ENCODE results near the gene OSBPL7. TPM values are rescaled to one million over a fixed set of nuclear protein-coding genes. Genes with fewer than 3 reads are reported as not detected.
A peak's percentile ranks its signal among the peaks of the same experiment; 100 is the strongest.

OSBPL7 gene
- polyA plus RNA-seq, 6 donors from 2014 or later = 1.2 to 9.2 (median 4.5) TPM

DNA sequence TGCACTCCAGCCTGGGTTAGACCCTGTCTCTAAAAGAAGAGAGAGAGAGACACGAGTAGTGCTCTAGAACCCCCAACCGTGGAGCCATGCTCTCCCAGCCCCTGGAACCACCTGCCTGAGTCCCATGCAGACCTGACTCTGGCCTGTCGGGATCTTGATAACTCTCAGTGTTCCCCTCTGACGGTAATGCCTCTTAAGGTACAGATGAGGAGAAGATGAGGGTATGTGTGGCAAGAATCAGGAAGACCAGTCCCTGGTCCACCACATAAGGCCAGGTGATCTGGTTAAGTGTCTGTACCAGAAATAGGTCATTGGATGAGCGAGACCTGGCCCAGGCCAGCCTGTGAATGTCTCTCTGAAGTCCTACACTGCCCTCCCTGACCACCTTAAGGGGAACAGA lies 18.4 kb downstream of the OSBPL7 start:
- DNase-seq (no peak), ATAC-seq (ENCODE audit: low read depth in 2 of 2) (no peak)
- peaks cover 2 to 9% (median 3%) of the 10 kb centered on the region in 3 donors for H3K4me1 Mint-ChIP-seq
- H3K27me3 Mint-ChIP-seq = peaks cover 0 to 10% (median 9%) of the 10 kb centered on the region in 3 donors
- no peak overlapping the region for H3K27ac Mint-ChIP-seq
- no peak overlapping the region for H3K4me3 Mint-ChIP-seq
- H3K36me3 Mint-ChIP-seq = peaks cover 0 to 16% of the 10 kb centered on the region in 2 donors
- no peaks in the 10 kb centered on the region for H3K9me3 Mint-ChIP-seq

DNA sequence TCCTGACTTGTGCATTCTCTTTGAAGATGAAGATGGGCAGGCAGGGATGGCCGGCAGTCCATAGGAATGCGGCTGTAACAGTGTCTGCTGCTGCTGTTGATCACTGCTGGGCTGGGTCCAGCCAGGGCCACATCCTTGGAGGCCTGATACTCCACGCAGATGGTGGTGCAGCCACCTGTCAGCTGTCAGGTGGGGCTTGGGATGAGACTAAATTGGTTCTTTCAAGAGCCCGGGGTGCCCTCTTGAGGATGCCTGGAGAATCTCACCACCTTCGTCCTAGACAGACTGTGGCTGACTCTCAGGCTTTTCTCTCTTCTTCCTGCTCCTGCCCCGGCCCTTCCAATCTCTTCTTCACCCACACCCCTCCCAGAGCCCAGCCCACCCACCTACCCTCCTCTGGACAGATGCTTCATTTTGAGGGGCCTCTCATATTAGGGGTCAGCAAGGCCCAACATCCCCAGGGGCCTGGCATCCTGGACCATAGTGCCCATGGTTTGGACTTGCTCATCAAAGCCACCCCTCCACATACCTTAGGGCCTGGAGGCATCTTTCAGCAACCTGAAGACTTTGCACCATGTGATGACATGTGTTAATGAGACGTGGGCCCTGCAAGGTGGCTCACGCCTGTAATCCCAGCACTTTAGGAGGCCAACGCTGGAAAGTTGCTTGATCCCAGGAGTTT lies 19.1 kb downstream of the OSBPL7 start:
- Mint-ChIP-seq H3K4me3 (peak overlapping the region in 1 of 8 donors; percentile 5), H3K4me1 (peaks cover 2 to 9% (median 3%) of the 10 kb centered on the region in 3 donors), H3K27me3 (peaks cover 3 to 15% (median 10%) of the 10 kb centered on the region in 3 donors), H3K27ac (no peak overlapping the region), H3K36me3 (peaks cover 0 to 9% of the 10 kb centered on the region in 2 donors), H3K9me3 (no peaks in the 10 kb centered on the region)
- peak; percentile 80 to 96 for ATAC-seq (ENCODE audit: low read depth in 2 of 2)
- peak; percentile 44 for DNase-seq

DNA sequence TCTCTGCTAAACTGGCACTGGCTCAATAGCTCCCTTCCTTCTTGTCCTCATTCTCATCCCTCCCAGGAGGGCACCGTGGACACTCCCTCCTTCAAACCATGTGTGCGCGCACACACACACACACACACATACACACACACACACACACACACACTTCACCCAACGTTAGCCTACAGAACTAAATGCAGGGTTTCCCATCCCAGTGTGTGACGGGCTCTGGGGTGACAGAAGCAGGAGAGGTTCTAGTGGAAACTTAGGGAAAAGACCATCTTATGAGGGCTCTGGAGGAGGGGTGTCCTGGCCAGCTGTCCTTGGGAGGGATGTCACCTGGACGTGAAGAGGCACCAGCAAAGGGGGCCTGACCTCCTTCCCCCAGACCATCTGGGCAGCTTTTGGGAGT lies 19.7 kb downstream of the OSBPL7 start:
- H3K4me3 Mint-ChIP-seq = no peak overlapping the region
- H3K27ac Mint-ChIP-seq = no peak overlapping the region
- peaks cover 0 to 3% of the 10 kb centered on the region in 2 donors for H3K36me3 Mint-ChIP-seq
- H3K27me3 Mint-ChIP-seq = peaks cover 4 to 17% (median 10%) of the 10 kb centered on the region in 3 donors
- no peak for DNase-seq
- H3K4me1 Mint-ChIP-seq = peaks cover 2 to 9% (median 3%) of the 10 kb centered on the region in 3 donors
- ATAC-seq (ENCODE audit: low read depth in 2 of 2) = no peak
- H3K9me3 Mint-ChIP-seq = no peaks in the 10 kb centered on the region

DNA sequence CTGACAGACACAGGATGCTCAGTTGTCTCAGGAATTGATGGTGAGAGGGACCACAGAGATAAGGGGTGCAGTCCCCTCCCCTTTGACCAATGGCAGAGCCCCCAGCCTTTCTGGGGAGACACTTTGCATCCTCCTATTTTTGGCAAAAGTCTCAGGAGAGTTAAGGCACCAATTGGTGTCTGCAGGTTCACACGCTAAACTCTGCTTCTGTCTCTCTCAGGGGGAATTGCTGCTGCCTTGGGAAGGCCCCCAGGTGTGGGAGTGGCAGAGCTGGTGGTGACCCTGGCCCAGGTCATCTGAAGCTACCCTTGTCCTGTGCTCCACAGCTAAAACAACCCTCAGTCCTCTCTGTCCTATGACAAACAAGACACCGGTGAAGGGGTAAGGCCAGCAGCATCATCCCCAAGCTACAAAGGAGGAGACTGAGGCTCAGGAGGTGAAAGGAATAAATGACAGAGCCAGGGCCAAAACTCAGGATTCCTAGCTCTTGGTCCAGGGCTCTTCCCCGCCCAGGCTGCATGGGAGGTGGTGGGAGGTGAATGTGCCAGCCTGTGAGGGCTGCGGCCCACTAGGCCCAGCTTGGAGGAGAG lies 20.3 kb downstream of the OSBPL7 start:
- no peak for DNase-seq
- Mint-ChIP-seq H3K4me3 (peak overlapping the region in 1 of 8 donors; percentile 6), H3K36me3 (no peaks in the 10 kb centered on the region), H3K4me1 (peaks cover 2 to 9% (median 3%) of the 10 kb centered on the region in 3 donors), H3K27ac (no peak overlapping the region), H3K27me3 (peaks cover 4 to 17% (median 10%) of the 10 kb centered on the region in 3 donors), H3K9me3 (no peaks in the 10 kb centered on the region)
- no peak for ATAC-seq (ENCODE audit: low read depth in 2 of 2)

DNA sequence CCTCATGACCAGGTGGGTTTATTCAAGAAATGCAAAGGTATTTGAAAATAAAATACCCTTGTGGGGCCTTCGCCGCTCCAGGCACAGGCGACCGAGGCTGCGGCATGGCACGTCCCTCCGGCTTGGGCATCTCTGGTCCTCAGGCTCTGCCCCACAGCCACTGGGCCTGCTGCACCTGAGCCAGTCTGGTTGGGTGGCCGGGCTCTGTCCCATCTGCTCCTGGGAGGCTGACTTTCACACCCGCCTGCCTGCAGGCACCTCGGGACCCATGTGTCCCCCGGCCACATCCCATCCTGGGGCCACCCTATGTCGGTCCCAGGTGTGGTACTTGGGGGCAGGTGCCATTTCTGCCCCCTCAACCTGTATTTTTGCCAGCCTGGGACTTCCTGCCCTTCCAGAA lies 20.9 kb downstream of the OSBPL7 start:
- no peak overlapping the region for H3K4me3 Mint-ChIP-seq
- no peaks in the 10 kb centered on the region for H3K9me3 Mint-ChIP-seq
- DNase-seq (no peak), ATAC-seq (ENCODE audit: low read depth in 2 of 2) (no peak)
- H3K36me3 Mint-ChIP-seq = no peaks in the 10 kb centered on the region
- no peak overlapping the region for H3K27ac Mint-ChIP-seq
- peaks cover 6 to 17% (median 10%) of the 10 kb centered on the region in 3 donors for H3K27me3 Mint-ChIP-seq
- peaks cover 2 to 9% (median 3%) of the 10 kb centered on the region in 3 donors for H3K4me1 Mint-ChIP-seq

DNA sequence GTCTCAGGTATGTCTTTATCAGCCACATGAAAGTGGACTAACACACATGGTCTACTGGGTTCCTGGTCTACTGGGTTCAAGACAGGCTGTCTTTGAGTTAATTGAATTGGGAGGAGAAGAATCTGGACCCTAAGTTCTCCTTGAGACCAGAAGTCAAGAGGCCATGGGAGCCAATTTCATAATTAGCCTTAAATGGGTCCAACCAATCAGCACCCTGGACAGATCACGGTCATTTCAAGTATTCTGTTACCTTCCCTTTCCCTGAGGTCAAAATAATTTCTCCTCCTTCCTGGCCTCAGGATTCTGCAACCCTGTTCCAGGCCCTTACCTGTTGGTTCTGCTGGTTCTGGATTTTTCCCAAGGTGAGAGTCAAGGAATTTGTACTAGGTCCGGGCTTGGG lies 23.8 kb downstream of the OSBPL7 start:
- Mint-ChIP-seq H3K4me1 (peaks cover 2 to 9% (median 3%) of the 10 kb centered on the region in 3 donors), H3K27me3 (peaks cover 22 to 39% (median 28%) of the 10 kb centered on the region in 3 donors), H3K9me3 (no peaks in the 10 kb centered on the region), H3K4me3 (no peak overlapping the region), H3K27ac (peak overlapping the region in 1 of 6 donors; percentile 30), H3K36me3 (no peaks in the 10 kb centered on the region)
- DNase-seq = no peak
- ATAC-seq (ENCODE audit: low read depth in 2 of 2) = no peak

DNA sequence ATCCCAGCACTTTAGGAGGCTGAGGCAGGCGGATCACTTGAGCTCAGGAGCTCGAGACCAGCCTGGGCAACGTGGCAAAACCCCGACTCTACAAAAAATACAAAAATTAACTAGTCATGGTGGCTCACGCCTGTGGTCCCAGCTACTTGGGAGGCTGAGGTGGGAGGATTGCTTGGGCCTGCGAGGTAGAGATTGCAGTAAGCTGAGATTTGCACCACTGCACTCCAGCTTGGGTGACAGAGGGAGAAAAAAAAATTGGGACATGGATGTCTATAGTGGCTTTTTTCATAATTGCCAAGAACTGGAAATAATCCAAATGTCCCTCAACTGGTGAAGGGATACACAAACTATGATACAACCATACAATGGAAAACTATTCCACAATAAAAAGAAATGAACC lies 28.6 kb downstream of the OSBPL7 start:
- Mint-ChIP-seq H3K36me3 (peaks cover 0 to 3% of the 10 kb centered on the region in 2 donors), H3K4me1 (peaks cover 12 to 14% (median 14%) of the 10 kb centered on the region in 3 donors), H3K27ac (no peak overlapping the region), H3K9me3 (peaks cover 0 to 1% (median 0%) of the 10 kb centered on the region in 7 donors), H3K27me3 (peaks cover 56 to 74% (median 56%) of the 10 kb centered on the region in 3 donors), H3K4me3 (no peak overlapping the region)
- ATAC-seq (ENCODE audit: low read depth in 2 of 2) = no peak
- no peak for DNase-seq

DNA sequence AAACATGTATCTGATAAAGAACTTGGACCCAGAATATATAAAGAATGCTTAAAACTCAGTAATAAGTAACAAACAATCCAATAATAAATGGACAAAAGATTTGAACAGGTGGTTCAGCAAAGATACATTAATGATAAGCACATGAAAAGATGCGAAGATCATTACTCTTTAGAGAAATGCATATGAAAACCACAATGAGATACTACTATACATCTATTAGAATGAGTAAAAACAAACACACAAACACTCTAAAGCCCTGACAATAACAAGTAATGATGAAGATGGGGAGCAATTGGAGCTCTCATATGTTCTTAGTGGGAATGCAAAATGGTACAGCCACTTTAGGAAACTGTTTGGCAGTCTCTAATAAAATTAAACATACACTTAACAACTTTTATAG lies 29.1 kb downstream of the OSBPL7 start:
- H3K27me3 Mint-ChIP-seq = peaks cover 53 to 74% (median 62%) of the 10 kb centered on the region in 3 donors
- ATAC-seq (ENCODE audit: low read depth in 2 of 2) (no peak), DNase-seq (no peak)
- H3K9me3 Mint-ChIP-seq = peaks cover 0 to 1% (median 0%) of the 10 kb centered on the region in 7 donors
- peaks cover 0 to 3% of the 10 kb centered on the region in 2 donors for H3K36me3 Mint-ChIP-seq
- no peak overlapping the region for H3K27ac Mint-ChIP-seq
- H3K4me3 Mint-ChIP-seq = no peak overlapping the region
- peaks cover 12 to 14% (median 14%) of the 10 kb centered on the region in 3 donors for H3K4me1 Mint-ChIP-seq

DNA sequence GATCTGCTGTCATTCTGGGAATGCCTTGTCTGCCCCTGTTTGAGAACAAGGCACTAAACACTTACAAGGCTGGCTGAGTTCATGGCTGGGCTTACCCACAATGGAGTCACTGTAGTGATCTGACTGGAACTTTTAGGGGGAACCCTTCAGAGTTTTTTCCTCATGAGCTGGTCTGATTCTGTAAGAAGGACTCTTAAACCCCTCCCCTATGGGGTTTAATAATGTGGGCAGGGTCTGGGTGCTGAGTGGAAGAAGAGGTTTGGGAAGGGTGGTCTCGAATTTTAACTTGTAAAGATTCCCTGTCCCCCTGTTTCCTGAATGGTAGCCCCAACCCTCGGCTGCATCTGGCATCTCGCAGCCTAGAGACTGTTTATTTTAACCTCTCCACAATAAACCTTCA lies 30.6 kb downstream of the OSBPL7 start:
- H3K27me3 Mint-ChIP-seq = peaks cover 52 to 81% (median 65%) of the 10 kb centered on the region in 3 donors
- H3K4me1 Mint-ChIP-seq = peaks cover 12 to 14% (median 14%) of the 10 kb centered on the region in 3 donors
- no peak overlapping the region for H3K27ac Mint-ChIP-seq
- DNase-seq (no peak), ATAC-seq (ENCODE audit: low read depth in 2 of 2) (no peak)
- peaks cover 0 to 1% (median 0%) of the 10 kb centered on the region in 7 donors for H3K9me3 Mint-ChIP-seq
- H3K36me3 Mint-ChIP-seq = peaks cover 0 to 3% of the 10 kb centered on the region in 2 donors
- peak overlapping the region in 6 of 8 donors; percentile 17 to 82 (median 52) for H3K4me3 Mint-ChIP-seq

DNA sequence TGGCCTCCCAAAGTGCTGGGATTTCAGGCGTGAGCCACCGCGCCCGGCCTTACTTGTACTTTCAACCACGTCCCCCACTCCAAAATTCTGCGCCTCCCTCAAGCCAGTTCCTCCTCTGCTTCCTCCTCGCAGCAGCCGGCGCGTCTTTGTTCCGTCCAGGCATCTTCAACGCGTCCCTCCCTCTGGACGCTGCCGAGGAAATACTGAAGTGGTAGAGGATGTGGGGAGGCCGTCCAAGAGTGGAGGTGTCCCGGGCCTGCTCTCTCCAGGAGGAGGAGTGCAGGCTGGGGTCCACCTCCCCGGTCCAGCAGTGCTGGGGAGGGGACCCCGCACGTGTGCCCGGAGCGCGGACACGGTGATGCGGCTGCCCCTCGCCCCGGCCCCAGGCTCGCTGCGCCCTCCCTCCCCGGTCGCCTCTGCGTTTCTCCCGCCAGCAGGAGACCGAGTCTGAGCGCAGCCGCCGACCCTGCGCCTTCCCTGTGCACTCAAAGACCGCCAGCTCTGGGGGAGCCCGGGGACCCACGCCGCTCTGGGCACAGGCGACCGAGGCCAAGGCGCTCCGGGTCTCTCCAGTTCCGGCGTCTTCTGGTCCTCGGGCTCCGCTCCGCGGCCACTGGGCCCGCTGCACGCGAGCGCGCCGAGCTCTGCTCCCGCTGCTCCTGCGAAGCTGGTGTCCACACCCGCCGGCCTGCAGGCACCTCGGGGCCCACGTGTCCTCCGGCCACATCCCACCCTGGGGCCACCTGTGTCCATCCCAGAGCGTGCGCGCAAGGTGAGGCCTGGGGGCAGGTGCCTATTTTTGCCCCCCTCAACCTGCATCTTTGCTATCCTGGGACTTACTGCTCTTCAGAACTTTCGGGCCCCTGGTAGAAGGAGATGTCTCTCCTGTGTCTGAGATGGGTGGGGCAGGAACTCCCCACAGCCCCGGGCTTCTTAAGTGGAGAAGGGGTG lies 31.7 kb downstream of the OSBPL7 start:
- peaks cover 12 to 14% (median 14%) of the 10 kb centered on the region in 3 donors for H3K4me1 Mint-ChIP-seq
- DNase-seq (peak; percentile 25), ATAC-seq (ENCODE audit: low read depth in 2 of 2) (peak; percentile 83 to 87)
- peak overlapping the region in 7 of 8 donors; percentile 42 to 89 (median 73) for H3K4me3 Mint-ChIP-seq
- H3K27ac Mint-ChIP-seq = no peak overlapping the region
- peaks cover 50 to 86% (median 65%) of the 10 kb centered on the region in 3 donors for H3K27me3 Mint-ChIP-seq
- H3K36me3 Mint-ChIP-seq = peaks cover 0 to 3% of the 10 kb centered on the region in 2 donors
- peaks cover 0 to 1% (median 0%) of the 10 kb centered on the region in 7 donors for H3K9me3 Mint-ChIP-seq

DNA sequence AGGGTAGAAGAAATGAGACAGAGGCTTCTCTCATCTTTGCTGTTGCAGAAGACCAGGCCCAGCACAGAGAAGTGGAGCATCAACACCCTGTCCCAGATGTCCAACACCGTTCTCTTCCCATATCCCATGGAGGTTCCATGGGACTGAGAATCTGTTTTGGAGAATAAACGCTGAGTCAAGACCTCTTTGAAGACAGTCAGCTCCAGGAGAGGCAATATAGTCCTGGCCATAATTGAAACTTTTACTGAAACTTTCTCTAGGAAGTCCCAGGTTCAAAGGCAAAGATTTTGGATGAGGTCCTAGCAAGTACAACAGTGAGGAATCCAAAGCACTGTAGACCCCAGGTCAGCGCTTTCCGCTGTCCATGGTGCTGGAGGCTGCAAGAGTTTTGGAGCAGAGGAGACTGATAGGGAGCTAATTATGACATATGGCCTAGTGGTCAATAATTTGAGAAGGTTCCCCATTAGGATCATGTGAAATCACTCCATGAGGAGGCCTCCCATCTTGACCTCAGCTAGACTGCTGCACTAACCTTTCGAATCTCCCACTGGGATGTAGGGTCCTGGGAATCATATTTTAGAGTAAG lies 36.0 kb downstream of the OSBPL7 start:
- Mint-ChIP-seq H3K27me3 (peaks cover 44 to 85% (median 71%) of the 10 kb centered on the region in 3 donors), H3K27ac (no peak overlapping the region), H3K9me3 (peaks cover 0 to 1% (median 0%) of the 10 kb centered on the region in 7 donors), H3K4me1 (peaks cover 11 to 12% (median 12%) of the 10 kb centered on the region in 3 donors), H3K4me3 (peak overlapping the region in 1 of 8 donors; percentile 33), H3K36me3 (peaks cover 0 to 3% of the 10 kb centered on the region in 2 donors)
- DNase-seq = no peak
- ATAC-seq (ENCODE audit: low read depth in 2 of 2) = no peak

DNA sequence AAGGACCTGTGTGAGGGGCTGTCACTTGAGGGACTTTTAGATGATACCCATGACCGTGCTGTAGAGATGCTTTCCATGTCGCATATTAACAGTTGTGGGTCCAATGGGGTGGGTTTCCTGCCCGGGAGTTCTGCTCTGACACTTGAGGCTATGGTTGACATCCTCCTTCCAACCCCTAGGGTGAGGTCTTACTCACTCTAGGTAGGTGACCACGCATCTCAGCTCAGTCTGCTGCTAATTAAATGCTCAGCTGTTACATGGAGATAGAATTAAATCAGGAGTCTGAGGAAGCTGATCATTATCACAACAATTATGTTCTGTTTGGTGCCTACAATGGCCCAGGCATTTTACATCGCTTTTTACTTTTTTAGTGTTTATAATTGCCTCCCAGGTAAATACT lies 40.2 kb downstream of the OSBPL7 start:
- H3K4me1 Mint-ChIP-seq = no peaks in the 10 kb centered on the region
- no peaks in the 10 kb centered on the region for H3K36me3 Mint-ChIP-seq
- no peak overlapping the region for H3K4me3 Mint-ChIP-seq
- peaks cover 37 to 81% (median 69%) of the 10 kb centered on the region in 3 donors for H3K27me3 Mint-ChIP-seq
- no peaks in the 10 kb centered on the region for H3K9me3 Mint-ChIP-seq
- no peak for ATAC-seq (ENCODE audit: low read depth in 2 of 2)
- H3K27ac Mint-ChIP-seq = no peak overlapping the region
- DNase-seq = no peak

Measured in naive B cell (primary cell).